Stimulated activated CD8-positive, alpha-beta memory T cell treated with anti-CD3 and anti-CD28 coated beads, Interleukin-15, amount 100 ng/mL, for 48 hours (primary cell): ENCODE measurements around the gene MTX1.
"Not testable (repeated sequence)": the region's sequence is repeated elsewhere in the genome, so short reads cannot be mapped to it uniquely, and the experiment has no call there.

Experiments used
- DNase-seq, 2 donors: peaks; one replicate each; pipeline ENCODE4 v3.0.0-alpha.2; 2020; ENCODE audit warnings: low read depth in 2 of 2

Gene MTX1

GRCh38 chr1:155207806-155208540 lies 522 bp upstream of the MTX1 start, which contains the start of gene THBS3:
THBS3 (minus strand) TSS chr1:155207897; CDS start chr1:155207876, 21 bp downstream.
- no peak for DNase-seq

- DNase-seq: no peak
Observed at GRCh38 chr1:155209312-155209721, 822 bp downstream of the MTX1 start.

- DNase-seq: no peak
Observed at GRCh38 chr1:155210314-155211104, 2.0 kb downstream of the MTX1 start.

GRCh38 chr1:155211381-155212050 lies 3.0 kb downstream of the MTX1 start:
- not testable (repeated sequence) for DNase-seq

GRCh38 chr1:155212051-155212440 lies 3.6 kb downstream of the MTX1 start:
- DNase-seq: not testable (repeated sequence)

GRCh38 chr1:155214702-155215101 lies 6.2 kb downstream of the MTX1 start:
- DNase-seq: not testable (repeated sequence)

GRCh38 chr1:155218854-155219591 lies 10.5 kb downstream of the MTX1 start:
- DNase-seq: no peak

- DNase-seq: no peak
Observed at GRCh38 chr1:155219592-155220031, 11.1 kb downstream of the MTX1 start.

GRCh38 chr1:155220211-155220965 lies 11.9 kb downstream of the MTX1 start:
- DNase-seq: not testable (repeated sequence)

- DNase-seq: no peak
Observed at GRCh38 chr1:155223047-155223446, 14.6 kb downstream of the MTX1 start.

- DNase-seq: not testable (repeated sequence)
Observed at GRCh38 chr1:155225404-155225759, 16.9 kb downstream of the MTX1 start.

- peak; percentile 56 to 84 for DNase-seq
Observed at GRCh38 chr1:155226188-155226909, 17.9 kb downstream of the MTX1 start.

- peak; percentile 34 to 61 for DNase-seq
Observed at GRCh38 chr1:155226910-155227260, 18.4 kb downstream of the MTX1 start.

- DNase-seq: peak; percentile 99 to 100
Observed at GRCh38 chr1:155227261-155228095, 19.0 kb downstream of the MTX1 start.

GRCh38 chr1:155228096-155228427 lies 19.6 kb downstream of the MTX1 start:
- no peak for DNase-seq

- DNase-seq: not testable (repeated sequence)
Observed at GRCh38 chr1:155231302-155231701, 22.8 kb downstream of the MTX1 start.

- not testable (repeated sequence) for DNase-seq
Observed at GRCh38 chr1:155232001-155232978, 23.8 kb downstream of the MTX1 start.

- not testable (repeated sequence) for DNase-seq
Observed at GRCh38 chr1:155233502-155233901, 25.0 kb downstream of the MTX1 start.
